Mononuclear cell (primary cell): ENCODE results near the gene TUBA4B. TPM values are rescaled to one million over a fixed set of nuclear protein-coding genes. Genes with fewer than 3 reads are reported as not detected.

Experiments used
- H3K27me3 ChIP-seq: 2 replicates; pipeline ENCODE4 v1.6.0; 2011; ENCODE audit warnings: low read length, control low read depth; ENCODE audit not compliant: insufficient read depth
- H3K4me1 ChIP-seq: 2 replicates; pipeline ENCODE4 v1.5.1; 2011; ENCODE audit warnings: mild to moderate bottlenecking, low read length, control low read depth; ENCODE audit not compliant: insufficient read depth
- H3K4me3 ChIP-seq: 2 replicates; pipeline ENCODE4 v1.5.1; 2011; ENCODE audit warnings: mild to moderate bottlenecking, low read length, moderate library complexity
- H3K9me3 ChIP-seq: 2 replicates; pipeline ENCODE4 v1.5.1; 2011; ENCODE audit warnings: low read depth, mild to moderate bottlenecking, control low read depth, low read length
- total RNA-seq: library from RNA; depleted of rRNA; stranded (reverse); fragments of >200 nt; gene quantifications from one replicate; pipeline ENCODE4 v1.2.3, GENCODE V29; 2012

The TUBA4B gene
- total RNA-seq, 1 donor, result not detected

GRCh38 chr2:219273937-219274336, 20.9 kb downstream of the TUBA4B start:
- H3K27me3 ChIP-seq, result no peaks in the 10 kb centered on the region

GRCh38 chr2:219274361-219274921, 21.4 kb downstream of the TUBA4B start:
- H3K9me3 ChIP-seq, result no peaks in the 10 kb centered on the region
- H3K4me1 ChIP-seq, result peaks cover 16% of the 10 kb centered on the region
- no peak overlapping the region for H3K4me3 ChIP-seq
- H3K27me3 ChIP-seq, result no peaks in the 10 kb centered on the region

More at GRCh38 chr2:219273937-219274336, 20.9 kb downstream of the TUBA4B start:
- Histone ChIP-seq H3K4me3 (no peak overlapping the region), H3K9me3 (no peaks in the 10 kb centered on the region), H3K4me1 (peaks cover 16% of the 10 kb centered on the region)

GRCh38 chr2:219277703-219278654, 24.9 kb downstream of the TUBA4B start:
- Histone ChIP-seq H3K27me3 (no peaks in the 10 kb centered on the region), H3K4me1 (peaks cover 29% of the 10 kb centered on the region), H3K9me3 (no peaks in the 10 kb centered on the region), H3K4me3 (no peak overlapping the region)

GRCh38 chr2:219278655-219279150, 25.7 kb downstream of the TUBA4B start:
- Histone ChIP-seq H3K9me3 (no peaks in the 10 kb centered on the region), H3K4me3 (peak overlapping the region; percentile 61), H3K4me1 (peaks cover 29% of the 10 kb centered on the region), H3K27me3 (no peaks in the 10 kb centered on the region)

- Histone ChIP-seq H3K9me3 (no peaks in the 10 kb centered on the region), H3K4me1 (peaks cover 29% of the 10 kb centered on the region), H3K27me3 (no peaks in the 10 kb centered on the region), H3K4me3 (peak within 1 kb of the TSS; percentile 61)
Observed at GRCh38 chr2:219279151-219279915, 26.3 kb downstream of the TUBA4B start, which contains the start of gene DNAJB2. Gene DNAJB2, plus strand, starts transcription at chr2:219279366. Its CDS starts 468 bp downstream, at chr2:219279834.

- Histone ChIP-seq H3K4me3 (peak overlapping the region; percentile 61), H3K4me1 (peaks cover 29% of the 10 kb centered on the region), H3K9me3 (no peaks in the 10 kb centered on the region)
Observed at GRCh38 chr2:219279916-219280516, 27.0 kb downstream of the TUBA4B start.

GRCh38 chr2:219280651-219281050, 27.6 kb downstream of the TUBA4B start:
- peaks cover 29% of the 10 kb centered on the region for H3K4me1 ChIP-seq
- no peaks in the 10 kb centered on the region for H3K9me3 ChIP-seq
- H3K27me3 ChIP-seq, result no peaks in the 10 kb centered on the region
- H3K4me3 ChIP-seq, result no peak overlapping the region

More at GRCh38 chr2:219279916-219280516, 27.0 kb downstream of the TUBA4B start:
- H3K27me3 ChIP-seq, result no peaks in the 10 kb centered on the region

GRCh38 chr2:219281588-219281987, 28.5 kb downstream of the TUBA4B start:
- H3K27me3 ChIP-seq, result no peaks in the 10 kb centered on the region
- H3K4me3 ChIP-seq, result no peak overlapping the region
- H3K9me3 ChIP-seq, result no peaks in the 10 kb centered on the region
- H3K4me1 ChIP-seq, result peaks cover 29% of the 10 kb centered on the region

GRCh38 chr2:219282375-219282774, 29.3 kb downstream of the TUBA4B start:
- no peak overlapping the region for H3K4me3 ChIP-seq
- H3K27me3 ChIP-seq, result no peaks in the 10 kb centered on the region
- no peaks in the 10 kb centered on the region for H3K9me3 ChIP-seq
- H3K4me1 ChIP-seq, result peaks cover 29% of the 10 kb centered on the region

GRCh38 chr2:219282943-219283581, 30.0 kb downstream of the TUBA4B start:
- Histone ChIP-seq H3K27me3 (no peaks in the 10 kb centered on the region), H3K4me3 (no peak overlapping the region), H3K9me3 (no peaks in the 10 kb centered on the region), H3K4me1 (peaks cover 23% of the 10 kb centered on the region)

GRCh38 chr2:219284501-219285372, 31.7 kb downstream of the TUBA4B start:
- Histone ChIP-seq H3K4me1 (peaks cover 12% of the 10 kb centered on the region), H3K27me3 (no peaks in the 10 kb centered on the region), H3K4me3 (no peak overlapping the region), H3K9me3 (no peaks in the 10 kb centered on the region)

GRCh38 chr2:219285373-219285735, 32.3 kb downstream of the TUBA4B start:
- peaks cover 6% of the 10 kb centered on the region for H3K4me1 ChIP-seq
- H3K4me3 ChIP-seq, result no peak overlapping the region
- no peaks in the 10 kb centered on the region for H3K27me3 ChIP-seq
- no peaks in the 10 kb centered on the region for H3K9me3 ChIP-seq

GRCh38 chr2:219285894-219286425, 32.9 kb downstream of the TUBA4B start:
- Histone ChIP-seq H3K27me3 (no peaks in the 10 kb centered on the region), H3K9me3 (no peaks in the 10 kb centered on the region), H3K4me1 (no peaks in the 10 kb centered on the region), H3K4me3 (no peak overlapping the region)
